Testis (tissue), 2 donors: Measurements from ENCODE around the gene COL12A1.

Experiments
- CTCF ChIP-seq, 3 experiments: fragments of 450-650 bp in 2 of 3; fragments of 200-600 bp in 1 of 3; sonication (generic) in 1 of 3; IDR thresholded peaks; one replicate each; pipeline ENCODE4 v1.5.1; 2016 to 2019; ENCODE audit warnings: antibody characterized with exemption in 3 of 3, mild to moderate bottlenecking in 2 of 3, moderate library complexity in 1 of 3
- POLR2A ChIP-seq: fragments of 450-650 bp; IDR thresholded peaks from one replicate; pipeline ENCODE4 v1.6.1; 2017; ENCODE audit warnings: antibody characterized with exemption, mild to moderate bottlenecking, moderate library complexity

DNA sequence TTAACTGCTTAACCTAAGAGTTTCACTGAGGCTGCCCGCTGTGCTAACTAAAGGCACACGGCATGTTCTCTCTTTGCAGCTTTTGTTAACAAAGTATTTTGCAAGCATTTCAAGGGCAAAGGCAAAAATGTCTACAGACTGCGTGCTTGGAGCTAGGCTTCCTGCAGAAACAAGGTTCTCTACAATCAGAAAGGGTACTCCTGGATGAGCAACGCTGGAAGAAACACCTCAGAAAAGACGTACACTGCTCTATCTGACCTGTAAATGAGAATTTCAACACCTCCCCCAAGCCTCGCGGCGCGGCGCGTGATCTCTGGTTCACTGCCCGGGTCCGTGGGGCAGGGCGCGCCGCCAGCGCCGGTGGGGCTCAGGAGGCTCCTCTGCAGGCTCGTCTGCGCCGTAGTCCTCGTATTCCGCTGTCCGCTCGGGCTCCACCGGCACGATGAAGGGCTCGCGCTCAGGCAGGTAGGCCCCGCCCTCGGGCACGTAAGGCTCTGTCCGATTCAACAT is 120.9 kb downstream of the COL12A1 start:
- no peak for TF ChIP-seq CTCF (IDR thresholded peaks at IDR 0.05)
- TF ChIP-seq POLR2A = no peak
